Measurements from ENCODE around the gene CR1. TPM values are rescaled to one million over a fixed set of nuclear protein-coding genes. Genes with fewer than 3 reads are reported as not detected.

CR1 gene
- total RNA-seq, 1 donor from 2014 or later, result 0.13 TPM

GRCh38 chr1:207647671-207648333 is 151.8 kb downstream of the CR1 start:
- no peak overlapping the region for H3K4me3 ChIP-seq (ENCODE audit: low read depth, low read length)
- no peaks in the 10 kb centered on the region for H3K36me3 ChIP-seq (ENCODE audit: control insufficient read depth, insufficient read depth, low read length)
- H3K27me3 ChIP-seq (ENCODE audit: control insufficient read depth, insufficient read depth, low read length), result peaks cover 8% of the 10 kb centered on the region
- TF ChIP-seq CTCF (IDR thresholded peaks at IDR 0.05; ENCODE audit: insufficient read depth, low read length, poor library complexity, severe bottlenecking), result no peak
- no peak for DNase-seq (ENCODE audit: low read depth)

- DNase-seq (ENCODE audit: low read depth), result no peak
- peaks cover 8% of the 10 kb centered on the region for H3K27me3 ChIP-seq (ENCODE audit: control insufficient read depth, insufficient read depth, low read length)
- TF ChIP-seq CTCF (IDR thresholded peaks at IDR 0.05; ENCODE audit: insufficient read depth, low read length, poor library complexity, severe bottlenecking), result no peak
- H3K4me3 ChIP-seq (ENCODE audit: low read depth, low read length), result no peak overlapping the region
- no peaks in the 10 kb centered on the region for H3K36me3 ChIP-seq (ENCODE audit: control insufficient read depth, insufficient read depth, low read length)
Observed at GRCh38 chr1:207648334-207649209, 152.6 kb downstream of the CR1 start.

- Histone ChIP-seq H3K36me3 (ENCODE audit: control insufficient read depth, insufficient read depth, low read length) (no peaks in the 10 kb centered on the region), H3K27me3 (ENCODE audit: control insufficient read depth, insufficient read depth, low read length) (peaks cover 8% of the 10 kb centered on the region), H3K4me3 (ENCODE audit: low read depth, low read length) (no peak overlapping the region)
- DNase-seq (ENCODE audit: low read depth), result no peak
- TF ChIP-seq CTCF (IDR thresholded peaks at IDR 0.05; ENCODE audit: insufficient read depth, low read length, poor library complexity, severe bottlenecking), result no peak
Observed at GRCh38 chr1:207649210-207649753, 153.3 kb downstream of the CR1 start.

GRCh38 chr1:207649865-207650580 is 154.1 kb downstream of the CR1 start:
- H3K36me3 ChIP-seq (ENCODE audit: control insufficient read depth, insufficient read depth, low read length), result no peaks in the 10 kb centered on the region
- no peak overlapping the region for H3K4me3 ChIP-seq (ENCODE audit: low read depth, low read length)
- no peak for TF ChIP-seq CTCF (IDR thresholded peaks at IDR 0.05; ENCODE audit: insufficient read depth, low read length, poor library complexity, severe bottlenecking)
- H3K27me3 ChIP-seq (ENCODE audit: control insufficient read depth, insufficient read depth, low read length), result peaks cover 7% of the 10 kb centered on the region
- no peak for DNase-seq (ENCODE audit: low read depth)

- Histone ChIP-seq H3K36me3 (ENCODE audit: control insufficient read depth, insufficient read depth, low read length) (no peaks in the 10 kb centered on the region), H3K4me3 (ENCODE audit: low read depth, low read length) (no peak overlapping the region), H3K27me3 (ENCODE audit: control insufficient read depth, insufficient read depth, low read length) (no peaks in the 10 kb centered on the region)
- no peak for DNase-seq (ENCODE audit: low read depth)
- TF ChIP-seq CTCF (IDR thresholded peaks at IDR 0.05; ENCODE audit: insufficient read depth, low read length, poor library complexity, severe bottlenecking), result no peak
Observed at GRCh38 chr1:207651583-207651982, 155.6 kb downstream of the CR1 start.
